Astrocyte (in vitro differentiated cells and primary cell): Measurements from ENCODE around the gene PLAGL2. TPM values are rescaled to one million over a fixed set of nuclear protein-coding genes. Genes with fewer than 3 reads are reported as not detected.

Experiments
- DNase-seq: peaks from one replicate; pipeline ENCODE4 v3.0.0-alpha.2; 2010; ENCODE audit warnings: low read depth
- FAIRE-seq: peaks from 2 replicates; lab custom pipeline; 2011; peaks lifted over from hg19 to GRCh38; lab: Jason Lieb, UNC
- H2AFZ ChIP-seq: 2 replicates; pipeline ENCODE4 v1.6.0; 2012; ENCODE audit warnings: low read depth, low read length, inconsistent platforms
- H3K27ac ChIP-seq: 2 replicates; pipeline ENCODE4 v1.5.1; 2011; ENCODE audit warnings: low read depth, low read length, inconsistent platforms
- H3K27me3 ChIP-seq: 2 replicates; pipeline ENCODE4 v1.6.0; 2011; ENCODE audit warnings: low read length, inconsistent platforms; ENCODE audit not compliant: insufficient read depth
- H3K36me3 ChIP-seq: 2 replicates; pipeline ENCODE4 v1.5.1; 2011; ENCODE audit warnings: low read length, inconsistent platforms; ENCODE audit not compliant: insufficient read depth
- H3K4me1 ChIP-seq: 2 replicates; pipeline ENCODE4 v1.5.1; 2011; ENCODE audit warnings: low read length, inconsistent platforms; ENCODE audit not compliant: insufficient read depth
- H3K4me2 ChIP-seq: 2 replicates; pipeline ENCODE4 v1.6.0; 2012; ENCODE audit warnings: low read length, inconsistent platforms
- H3K4me3 ChIP-seq: 2 replicates; pipeline ENCODE4 v1.5.1; 2011; ENCODE audit warnings: low read depth, mild to moderate bottlenecking, low read length, inconsistent platforms; ENCODE audit not compliant: insufficient read depth
- H3K79me2 ChIP-seq: 2 replicates; pipeline ENCODE4 v1.6.0; 2012; ENCODE audit warnings: mild to moderate bottlenecking, low read length, inconsistent platforms; ENCODE audit not compliant: insufficient read depth
- H3K9ac ChIP-seq: 2 replicates; pipeline ENCODE4 v1.6.0; 2012; ENCODE audit warnings: mild to moderate bottlenecking, low read length, inconsistent platforms
- H3K9me3 ChIP-seq: 2 replicates; pipeline ENCODE4 v1.5.1; 2012; ENCODE audit warnings: low read depth, mild to moderate bottlenecking, low read length, inconsistent platforms; ENCODE audit not compliant: insufficient read depth
- H4K20me1 ChIP-seq: 2 replicates; pipeline ENCODE4 v1.6.0; 2012; ENCODE audit warnings: low read length, inconsistent platforms; ENCODE audit not compliant: insufficient read depth
- H3K27ac Mint-ChIP-seq: one replicate; pipeline ENCODE4 v1.8.0; 2021; ENCODE audit warnings: mild to moderate bottlenecking, mixed read lengths; ENCODE audit not compliant: unreplicated experiment
- H3K27me3 Mint-ChIP-seq: one replicate; pipeline ENCODE4 v1.8.0; 2021; ENCODE audit warnings: low read depth, mixed read lengths; ENCODE audit not compliant: unreplicated experiment
- H3K36me3 Mint-ChIP-seq: one replicate; pipeline ENCODE4 v1.8.0; 2021; ENCODE audit warnings: low read depth, mixed read lengths; ENCODE audit not compliant: unreplicated experiment
- H3K4me1 Mint-ChIP-seq: one replicate; pipeline ENCODE4 v1.8.0; 2021; ENCODE audit warnings: low read depth, mixed read lengths; ENCODE audit not compliant: unreplicated experiment
- H3K4me3 Mint-ChIP-seq: one replicate; pipeline ENCODE4 v1.8.0; 2021; ENCODE audit warnings: mild to moderate bottlenecking, moderate library complexity, mixed read lengths; ENCODE audit not compliant: unreplicated experiment
- H3K9me3 Mint-ChIP-seq: one replicate; pipeline ENCODE4 v1.8.0; 2021; ENCODE audit warnings: mild to moderate bottlenecking, mixed read lengths; ENCODE audit not compliant: unreplicated experiment
- CTCF ChIP-seq: IDR thresholded peaks from 2 replicates; pipeline ENCODE4 v1.5.1; 2011; ENCODE audit warnings: low read depth, mild to moderate bottlenecking, inconsistent platforms, low read length, moderate library complexity; ENCODE audit not compliant: insufficient read depth
- EZH2 ChIP-seq: IDR thresholded peaks from 2 replicates; pipeline ENCODE4 v1.6.1; 2012; ENCODE audit warnings: mild to moderate bottlenecking, low read length, inconsistent platforms; ENCODE audit not compliant: insufficient read depth
- total RNA-seq: library from RNA; stranded (reverse); gene quantifications from 2 replicates; pipeline ENCODE4 v1.2.1, GENCODE V29; 2021

Gene PLAGL2
- total RNA-seq, 1 donor from 2014 or later: 15.3 TPM

- H3K4me3 Mint-ChIP-seq: no peak overlapping the region
- DNase-seq: no peak
- H3K27ac Mint-ChIP-seq: no peak overlapping the region
- H3K79me2 ChIP-seq: no peaks in the 10 kb centered on the region
- H3K9me3 Mint-ChIP-seq: no peaks in the 10 kb centered on the region
- no peaks in the 10 kb centered on the region for H4K20me1 ChIP-seq
- H3K4me2 ChIP-seq: no peak overlapping the region
- TF ChIP-seq EZH2 (no peak), CTCF (no peak)
- no peak overlapping the region for H3K27ac ChIP-seq
- H3K4me1 Mint-ChIP-seq: peaks cover 6% of the 10 kb centered on the region
- peaks cover 3% of the 10 kb centered on the region for H3K4me1 ChIP-seq
- no peak overlapping the region for H2AFZ ChIP-seq
- H3K27me3 ChIP-seq: no peaks in the 10 kb centered on the region
- no peaks in the 10 kb centered on the region for H3K27me3 Mint-ChIP-seq
- peaks cover 10% of the 10 kb centered on the region for H3K36me3 Mint-ChIP-seq
- H3K9me3 ChIP-seq: no peaks in the 10 kb centered on the region
- H3K9ac ChIP-seq: no peak overlapping the region
- peaks cover 2% of the 10 kb centered on the region for H3K36me3 ChIP-seq
- H3K4me3 ChIP-seq: no peak overlapping the region
- no peak for FAIRE-seq
These were observed 40.0 kb downstream of the PLAGL2 start for GRCh38 chr20:32167552-32167951.

- no peaks in the 10 kb centered on the region for H3K27me3 ChIP-seq
- no peak overlapping the region for H3K27ac Mint-ChIP-seq
- H3K36me3 Mint-ChIP-seq: peaks cover 18% of the 10 kb centered on the region
- no peaks in the 10 kb centered on the region for H3K9me3 Mint-ChIP-seq
- H3K27ac ChIP-seq: no peak overlapping the region
- no peak overlapping the region for H2AFZ ChIP-seq
- no peak for FAIRE-seq
- TF ChIP-seq EZH2: no peak
- TF ChIP-seq CTCF: no peak
- no peaks in the 10 kb centered on the region for H3K27me3 Mint-ChIP-seq
- no peak overlapping the region for H3K4me3 Mint-ChIP-seq
- H3K4me1 ChIP-seq: peaks cover 3% of the 10 kb centered on the region
- no peaks in the 10 kb centered on the region for H3K79me2 ChIP-seq
- DNase-seq: no peak
- no peak overlapping the region for H3K4me3 ChIP-seq
- H4K20me1 ChIP-seq: no peaks in the 10 kb centered on the region
- no peak overlapping the region for H3K9ac ChIP-seq
- no peaks in the 10 kb centered on the region for H3K9me3 ChIP-seq
- peaks cover 10% of the 10 kb centered on the region for H3K36me3 ChIP-seq
- no peak overlapping the region for H3K4me2 ChIP-seq
- H3K4me1 Mint-ChIP-seq: peaks cover 6% of the 10 kb centered on the region
These were observed 41.6 kb downstream of the PLAGL2 start for GRCh38 chr20:32165836-32166545.
